GM18867 (cell line): ENCODE results near the gene TOMM34.
A peak's percentile ranks its signal among the peaks of the same experiment; 100 is the strongest.

ENCODE experiments used
- ATAC-seq: cut with Tn5 transposase; IDR thresholded peaks from one replicate; pipeline ENCODE4 v1.9.1; 2021; ENCODE audit warnings: mild to moderate bottlenecking, moderate library complexity; ENCODE audit not compliant: unreplicated experiment

Gene TOMM34

GRCh38 chr20:44963325-44964215 lies 3.4 kb upstream of the TOMM34 start:
- ATAC-seq: no peak

- ATAC-seq: no peak
Measured at GRCh38 chr20:44962483-44962882, 2.3 kb upstream of the TOMM34 start.

- no peak for ATAC-seq
Measured at GRCh38 chr20:44961870-44962267, 1.7 kb upstream of the TOMM34 start.

DNA sequence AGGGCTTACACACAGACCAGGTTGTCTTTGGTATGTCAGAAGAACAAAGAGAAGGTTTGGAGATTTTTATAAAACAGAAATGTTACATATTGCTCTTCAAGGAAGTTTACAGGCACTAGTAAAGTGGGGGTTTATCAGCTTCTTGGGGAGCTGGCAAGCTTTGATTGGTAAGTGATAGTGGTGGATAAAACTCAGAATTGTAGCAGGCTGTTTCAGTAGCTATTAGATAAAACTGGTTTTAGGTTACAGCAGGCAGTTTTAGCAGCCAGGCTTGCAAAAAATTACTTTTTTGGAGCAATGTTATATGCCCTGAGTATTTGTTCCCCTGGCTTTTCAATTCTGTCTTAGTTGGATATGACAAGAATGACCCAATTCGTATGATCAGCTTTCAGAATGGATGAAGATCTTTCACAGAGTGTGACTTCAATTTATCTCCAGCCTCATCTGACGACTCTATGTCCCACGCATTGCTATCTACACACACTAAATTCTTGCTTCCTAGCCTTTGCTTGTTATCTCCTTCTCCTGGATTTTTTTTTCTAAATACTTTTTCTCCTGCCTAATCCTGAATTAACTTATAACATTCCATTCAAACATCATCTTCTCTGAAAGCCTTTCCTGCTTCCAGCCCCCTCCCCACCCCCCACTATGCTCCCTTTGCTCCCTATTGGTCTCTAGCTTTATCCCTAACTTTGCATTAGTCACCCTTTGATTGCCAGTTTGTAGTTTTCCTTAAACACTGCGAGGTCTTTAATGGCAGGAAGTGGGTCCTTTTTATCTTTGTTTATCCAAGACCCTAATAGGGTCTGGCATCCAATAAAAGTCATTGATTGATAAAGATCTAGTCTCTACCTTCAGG lies 1.0 kb upstream of the TOMM34 start:
- ATAC-seq: no peak

- ATAC-seq: peak; percentile 21
Measured at GRCh38 chr20:44959638-44960102, 527 bp downstream of the TOMM34 start.

DNA sequence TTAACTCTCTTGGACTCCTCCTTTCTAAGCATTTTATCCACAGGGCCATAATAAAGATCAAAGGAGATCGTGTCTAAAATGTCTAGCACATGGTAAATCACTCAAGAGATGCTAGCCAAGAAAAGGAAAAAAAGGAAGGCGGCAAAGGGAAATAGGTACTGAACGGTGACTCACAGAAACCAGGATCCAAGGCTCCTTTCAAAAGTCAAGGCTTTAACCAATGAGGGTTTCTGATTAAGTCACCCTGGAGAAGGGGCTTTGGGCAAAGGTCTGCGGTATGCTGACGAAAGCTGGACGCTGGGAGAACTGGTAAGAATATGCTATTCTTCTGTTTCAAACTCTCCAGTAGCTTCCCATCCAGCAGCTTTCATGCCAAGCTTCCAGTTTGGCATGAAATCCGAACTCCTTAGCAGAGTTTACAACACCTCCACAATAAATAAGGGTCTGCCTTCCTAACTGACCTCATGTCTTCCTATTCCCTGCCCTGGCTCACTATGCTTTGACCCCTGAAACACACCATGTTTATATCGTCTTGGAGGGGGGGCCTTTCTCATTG lies 1.0 kb downstream of the TOMM34 start:
- ATAC-seq: no peak

- ATAC-seq: no peak
Measured at GRCh38 chr20:44958276-44958675, 1.9 kb downstream of the TOMM34 start.

DNA sequence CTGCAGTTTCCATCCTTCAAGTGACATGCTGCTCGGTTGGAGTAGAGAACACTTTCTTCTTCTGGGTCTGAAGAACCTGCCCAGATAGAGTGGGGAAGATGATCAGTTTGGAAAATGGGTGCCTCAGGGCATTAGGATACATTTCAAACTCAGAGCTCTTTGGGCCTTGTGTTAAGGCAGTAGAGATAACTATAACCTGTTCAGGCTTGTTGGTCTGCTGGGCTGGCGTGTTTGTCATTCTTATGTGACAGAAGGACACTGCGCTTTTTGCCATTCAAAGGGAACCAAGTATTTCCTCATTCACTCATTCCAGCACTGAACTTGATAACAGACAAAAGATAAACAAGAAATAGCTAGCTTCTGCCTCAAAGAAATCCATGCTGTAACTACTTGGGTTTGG lies 3.8 kb downstream of the TOMM34 start:
- no peak for ATAC-seq

DNA sequence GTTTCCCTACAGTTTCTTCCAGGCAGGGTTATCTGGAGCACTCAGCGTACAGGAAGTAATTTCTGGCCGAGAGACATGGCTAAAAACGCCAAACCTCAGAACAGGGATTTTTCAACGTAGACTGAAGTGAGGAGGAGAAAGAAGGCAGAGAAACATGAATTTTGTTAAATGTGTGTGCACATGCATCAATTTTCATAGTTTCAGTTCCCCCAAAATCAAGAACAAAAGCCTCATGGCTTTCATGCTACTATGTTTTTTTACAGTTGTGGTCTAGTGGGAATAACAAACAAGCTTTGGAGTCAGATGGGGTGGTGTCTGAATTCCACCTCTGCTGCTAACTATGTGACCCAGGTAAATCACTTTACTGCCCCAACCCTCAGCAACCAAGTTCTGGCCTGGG lies 4.9 kb downstream of the TOMM34 start:
- no peak for ATAC-seq

DNA sequence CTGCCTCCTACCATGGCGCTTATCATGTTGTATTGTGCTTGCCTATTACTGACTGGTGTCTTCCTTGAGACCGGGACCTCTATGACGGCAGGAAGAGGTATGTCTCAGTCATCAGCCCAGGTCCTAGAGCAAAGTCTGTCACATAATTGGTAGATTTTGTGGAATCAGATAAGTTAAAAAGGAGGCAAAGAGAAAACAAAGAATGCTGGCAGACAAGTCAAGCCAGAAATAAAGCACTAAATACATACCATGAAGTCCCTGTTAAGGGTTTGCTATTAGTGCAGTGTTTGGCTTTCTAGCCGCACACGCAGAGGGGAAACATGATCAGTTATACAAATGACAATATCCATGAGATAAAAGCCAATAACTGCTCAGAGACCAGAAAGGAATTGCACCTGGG lies 6.0 kb downstream of the TOMM34 start:
- no peak for ATAC-seq

DNA sequence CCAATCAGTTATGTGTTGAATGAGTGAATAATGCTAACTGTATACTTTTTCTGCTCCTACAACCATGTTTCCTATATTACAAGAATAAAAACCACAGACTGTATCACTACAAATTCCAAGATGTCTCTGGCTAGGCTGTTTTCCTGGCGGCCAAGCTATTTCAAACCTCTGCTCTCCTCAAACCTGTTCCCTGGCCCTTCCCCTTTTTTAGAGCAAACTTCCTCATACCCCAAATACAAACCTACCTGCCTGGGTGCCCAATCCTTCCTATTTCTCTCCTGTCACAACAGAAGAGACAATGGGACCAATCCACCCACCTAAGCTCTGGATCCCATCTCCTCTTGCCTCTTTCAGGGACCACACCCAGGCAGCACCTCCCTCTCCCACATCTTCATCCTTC lies 7.5 kb downstream of the TOMM34 start:
- no peak for ATAC-seq

DNA sequence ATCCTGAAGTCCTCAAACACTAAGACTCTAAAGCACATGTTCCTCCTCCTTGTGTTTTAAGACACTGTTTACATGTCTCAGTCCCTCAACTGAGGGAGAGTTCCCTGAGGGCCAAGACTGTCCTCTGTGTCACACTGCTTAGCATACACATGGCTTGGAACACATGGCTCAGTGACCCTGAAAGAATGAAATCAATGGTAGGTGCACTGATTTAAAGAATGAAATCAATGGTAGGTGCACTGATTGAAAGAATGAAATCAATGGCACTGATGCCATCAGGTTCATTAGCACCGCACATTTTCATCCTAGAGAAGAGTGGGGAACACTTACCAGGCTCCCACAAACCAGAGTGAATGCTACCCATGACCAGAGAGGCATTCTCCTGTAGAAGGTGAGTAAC lies 9.8 kb downstream of the TOMM34 start:
- ATAC-seq: no peak

DNA sequence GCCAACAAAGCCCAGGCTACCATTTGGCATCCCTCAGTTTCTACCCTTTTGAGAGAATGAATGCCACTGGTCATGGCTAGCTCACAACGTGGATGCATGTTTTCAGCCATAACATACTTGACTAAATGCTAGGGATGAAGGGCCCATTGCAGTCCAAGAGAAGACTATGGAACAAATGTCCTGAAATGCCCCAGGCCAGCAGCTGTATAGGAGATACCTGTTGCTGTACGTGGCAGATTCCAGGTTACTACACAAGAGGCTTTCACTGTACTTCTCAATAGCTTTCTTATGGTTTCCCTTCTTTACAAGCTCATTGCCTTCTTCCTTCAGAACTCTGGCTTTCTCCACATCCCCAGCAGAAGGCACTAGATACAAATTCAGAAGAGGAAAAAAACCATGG lies 11.7 kb downstream of the TOMM34 start:
- ATAC-seq: no peak

- no peak for ATAC-seq
Measured at GRCh38 chr20:44948107-44948506, 12.1 kb downstream of the TOMM34 start.

DNA sequence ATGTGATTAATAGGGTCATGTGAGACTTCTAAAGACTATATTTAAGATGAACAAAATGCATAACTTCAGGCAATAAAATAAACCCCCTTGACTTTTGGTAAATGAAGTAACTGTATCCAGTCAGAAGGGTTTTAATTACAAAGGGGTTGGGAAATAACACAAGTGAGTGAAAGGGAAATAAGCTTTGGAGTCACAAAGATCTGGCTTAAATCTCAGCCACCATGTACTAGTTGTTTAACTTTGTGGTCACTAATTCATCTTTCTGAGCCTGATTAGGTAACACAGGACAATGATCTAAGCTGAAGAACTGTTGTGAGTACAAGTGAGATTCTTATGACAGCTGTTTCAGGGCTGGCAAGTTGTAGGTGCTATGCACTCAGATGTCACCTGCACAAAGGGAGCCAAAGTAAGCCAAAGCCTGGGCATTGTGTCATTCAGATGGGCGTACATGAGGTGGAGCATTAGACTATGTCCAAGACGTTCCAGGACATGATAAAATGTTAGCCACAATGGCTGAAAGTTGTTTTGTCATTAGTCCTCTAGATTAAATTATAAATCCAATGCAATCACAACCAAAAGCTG lies 13.8 kb downstream of the TOMM34 start:
- no peak for ATAC-seq

- ATAC-seq: no peak
Measured at GRCh38 chr20:44945261-44945660, 14.9 kb downstream of the TOMM34 start.

GRCh38 chr20:44943828-44944227 lies 16.4 kb downstream of the TOMM34 start:
- ATAC-seq: no peak

- ATAC-seq: no peak
Measured at GRCh38 chr20:44942264-44942973, 17.8 kb downstream of the TOMM34 start.

- ATAC-seq: no peak
Measured at GRCh38 chr20:44941120-44941691, 19.0 kb downstream of the TOMM34 start.

DNA sequence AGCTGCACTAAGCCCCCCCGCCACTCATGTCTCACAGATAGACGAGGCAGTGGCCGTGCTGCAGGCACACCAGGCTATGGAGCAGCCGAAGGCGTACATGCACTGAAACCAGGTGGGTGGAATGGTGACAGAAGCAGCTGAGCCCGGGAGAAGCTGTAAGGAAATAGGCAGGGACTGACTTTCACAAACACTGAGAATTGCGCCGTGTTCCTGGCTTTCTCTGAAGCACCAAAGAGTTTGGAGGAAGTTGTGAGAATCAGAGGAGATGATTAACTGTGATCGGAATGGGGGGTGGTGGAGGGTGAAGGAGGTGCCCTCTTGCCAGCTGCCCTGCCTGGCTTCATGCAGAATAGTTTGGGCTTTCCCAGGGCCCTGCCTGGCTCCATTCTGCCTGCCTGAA lies 21.6 kb downstream of the TOMM34 start:
- no peak for ATAC-seq
